NB4 (cell line): ENCODE measurements around the gene TRIM31.

Experiments
- DNase-seq: peaks from one replicate; pipeline ENCODE4 v3.0.0; 2010; ENCODE audit warnings: low read depth
- H3K4me3 ChIP-seq: one replicate; pipeline ENCODE4 v1.5.1; 2011; ENCODE audit warnings: mild to moderate bottlenecking, low read depth, low read length, moderate library complexity
- CTCF ChIP-seq: IDR thresholded peaks from one replicate; pipeline ENCODE4 v1.5.1; 2012; ENCODE audit warnings: low read depth, low read length
- MAX ChIP-seq: IDR thresholded peaks from 2 replicates; pipeline ENCODE4 v1.6.1; 2011; ENCODE audit warnings: low read depth, low read length
- MYC ChIP-seq: IDR thresholded peaks from 2 replicates; pipeline ENCODE4 v1.6.1; 2011; ENCODE audit warnings: low read depth, low read length
- POLR2A ChIP-seq: IDR thresholded peaks from 2 replicates; pipeline ENCODE4 v1.6.1; 2011; ENCODE audit warnings: mild to moderate bottlenecking; ENCODE audit not compliant: insufficient read length; ENCODE audit errors: extremely low read depth

The TRIM31 gene

DNA sequence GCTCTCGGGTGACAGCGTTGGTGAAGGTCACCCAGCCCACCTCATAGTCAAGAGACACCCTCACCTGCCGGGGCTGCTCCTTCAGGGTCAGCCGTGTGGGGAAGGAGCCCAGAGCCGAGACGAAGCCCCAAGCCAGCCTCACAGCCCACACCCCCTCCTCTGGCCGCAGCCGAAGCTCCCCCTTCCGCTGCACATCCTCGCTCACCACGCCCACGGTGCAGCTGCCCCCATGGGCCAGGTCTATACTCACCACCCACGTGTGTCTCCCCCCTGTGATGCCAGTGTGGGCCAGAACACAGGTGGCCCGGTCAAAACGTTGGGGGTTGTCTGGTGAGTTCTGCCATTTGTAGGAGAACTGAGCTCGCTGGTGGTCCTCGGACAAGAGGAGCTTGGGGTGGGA lies 41.2 kb upstream of the TRIM31 start:
- no peak overlapping the region for H3K4me3 ChIP-seq
- DNase-seq = no peak
- TF ChIP-seq MAX (no peak), CTCF (no peak), POLR2A (no peak), MYC (no peak)

DNA sequence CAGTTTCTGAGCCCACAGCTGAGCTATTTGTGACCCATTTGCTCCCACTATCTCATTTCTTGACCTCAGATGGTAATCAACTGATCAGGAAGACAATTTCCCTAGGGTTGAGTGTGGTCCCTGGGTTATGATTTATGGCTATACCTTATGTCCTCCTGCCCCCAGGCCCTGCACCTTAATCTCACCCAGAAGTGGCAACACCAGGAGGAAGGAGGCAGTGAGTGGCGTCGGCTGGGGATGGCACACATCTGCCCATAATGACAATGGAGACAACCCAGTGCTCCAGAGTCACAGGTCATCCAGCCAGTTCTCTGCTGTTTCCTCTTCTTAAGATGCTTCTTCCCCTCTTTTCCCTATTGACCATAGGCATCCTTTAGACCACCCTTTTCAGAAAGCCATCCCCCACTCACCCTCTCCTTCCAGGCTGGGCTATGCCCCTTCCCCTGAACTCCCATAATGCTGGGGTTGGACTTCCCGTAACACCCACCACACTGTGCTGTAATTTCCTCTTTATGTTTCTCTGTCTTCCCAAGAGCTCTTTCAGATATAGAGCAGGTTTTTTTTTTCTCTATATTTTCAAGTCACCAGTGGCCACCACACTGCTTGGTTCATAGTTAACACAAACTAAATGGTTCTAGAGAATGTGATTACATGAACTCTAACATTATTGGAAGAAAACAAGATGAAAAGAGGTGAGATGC lies 40.2 kb upstream of the TRIM31 start:
- no peak for TF ChIP-seq MYC
- TF ChIP-seq CTCF = no peak
- TF ChIP-seq POLR2A = no peak
- no peak for TF ChIP-seq MAX
- no peak overlapping the region for H3K4me3 ChIP-seq
- DNase-seq = no peak

DNA sequence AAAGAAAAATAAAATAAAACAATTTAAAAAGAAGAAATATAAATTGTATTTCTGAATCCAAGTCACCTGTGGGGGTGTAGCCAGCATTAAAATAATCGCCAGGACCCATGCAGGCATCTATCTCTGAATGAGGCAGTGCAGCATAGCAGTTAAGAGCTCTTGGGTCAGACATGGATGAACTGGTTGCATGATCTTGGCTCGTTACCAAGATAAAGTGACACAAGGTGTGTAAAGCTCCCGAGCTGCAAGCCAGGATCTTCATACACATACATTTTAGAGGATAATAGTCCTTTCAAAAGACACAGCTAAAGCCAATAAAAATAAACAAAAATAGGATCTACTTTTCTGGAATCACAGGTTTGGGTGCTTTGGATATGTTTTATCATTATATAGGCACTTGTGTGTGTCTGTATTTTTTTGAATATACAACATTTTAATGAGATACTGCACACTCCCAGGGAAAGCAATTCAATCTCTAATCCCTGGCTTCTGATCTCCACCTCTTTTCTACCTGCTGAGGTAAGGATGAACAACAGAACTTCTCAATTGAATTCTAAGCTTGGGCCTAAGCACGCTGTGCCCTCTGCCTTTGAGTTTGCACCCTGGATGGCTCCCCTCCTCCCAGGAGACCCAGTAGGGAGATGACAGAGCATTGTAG lies 39.3 kb upstream of the TRIM31 start:
- TF ChIP-seq POLR2A (no peak), MAX (no peak), MYC (no peak), CTCF (no peak)
- no peak for DNase-seq
- no peak overlapping the region for H3K4me3 ChIP-seq

DNA sequence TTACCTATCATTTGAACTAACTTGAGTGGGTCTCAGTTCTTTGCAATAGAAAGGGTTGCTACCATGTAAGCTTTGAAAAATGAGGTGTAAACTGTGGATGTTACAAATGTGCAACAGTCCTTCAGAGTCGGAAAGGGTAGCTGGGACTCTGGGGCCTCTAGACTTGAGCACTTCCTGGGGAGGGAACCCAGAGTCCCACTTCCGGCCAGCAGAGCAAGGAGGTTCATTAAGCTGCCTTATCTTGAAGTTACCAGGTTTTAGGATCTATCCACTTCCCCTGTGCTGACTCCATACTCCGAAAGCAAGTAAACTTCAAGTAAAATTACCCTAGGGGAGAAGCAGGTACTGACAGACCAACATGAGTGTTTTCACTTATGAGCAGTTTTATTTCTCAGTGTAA lies 38.7 kb upstream of the TRIM31 start:
- TF ChIP-seq MYC (no peak), MAX (no peak), POLR2A (no peak), CTCF (no peak)
- no peak overlapping the region for H3K4me3 ChIP-seq
- peak; percentile 40 for DNase-seq

DNA sequence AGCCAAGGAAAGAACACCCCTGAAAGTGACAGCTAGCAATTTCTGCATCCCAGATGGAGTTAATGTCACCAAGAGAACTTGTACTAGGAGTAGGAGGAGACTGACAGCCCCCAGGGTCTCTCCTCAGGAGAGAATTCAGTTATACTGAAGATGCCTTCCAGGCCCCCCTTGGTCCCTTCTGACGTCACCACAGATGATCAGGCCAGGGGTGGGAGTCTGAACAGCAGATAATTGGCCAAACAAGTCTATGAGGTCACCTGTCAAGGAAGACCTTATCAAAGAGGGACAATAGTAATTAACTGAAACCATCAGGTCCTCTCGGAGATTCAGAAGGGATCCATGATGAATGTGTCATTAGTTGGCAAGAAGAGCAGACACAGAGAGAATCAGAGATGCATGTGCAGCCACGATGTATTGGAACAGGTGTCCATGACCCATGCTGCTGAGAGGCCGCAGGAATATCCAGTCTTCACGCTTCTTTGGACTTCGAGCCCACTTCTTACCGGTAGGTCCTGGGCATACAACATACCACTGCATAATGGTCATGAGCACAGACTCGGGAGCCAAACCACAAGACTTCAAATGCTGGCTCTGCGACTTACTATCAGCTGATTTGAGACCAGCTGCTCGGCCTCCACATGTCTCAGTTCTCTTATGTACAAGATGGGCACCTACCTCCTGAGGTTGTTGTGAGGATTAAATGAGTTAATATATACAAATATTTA lies 37.9 kb upstream of the TRIM31 start:
- no peak overlapping the region for H3K4me3 ChIP-seq
- no peak for TF ChIP-seq MAX
- TF ChIP-seq CTCF = no peak
- TF ChIP-seq POLR2A = no peak
- TF ChIP-seq MYC = no peak
- no peak for DNase-seq
